GM12892 (cell line): ENCODE results near the gene CENPO.
A peak's percentile ranks its signal among the peaks of the same experiment; 100 is the strongest.

Experiments used
- POLR2A ChIP-seq: IDR thresholded peaks from 2 replicates; pipeline ENCODE4 v1.6.1; 2011; ENCODE audit warnings: low read depth, low read length, control low read depth
- POLR2AphosphoS5 ChIP-seq: IDR thresholded peaks from 2 replicates; pipeline ENCODE4 v1.6.1; 2011; ENCODE audit warnings: low read depth, low read length, control low read depth
- TAF1 ChIP-seq: IDR thresholded peaks from 2 replicates; pipeline ENCODE4 v1.6.1; 2011; ENCODE audit warnings: low read depth, mild to moderate bottlenecking, control low read depth, low read length, borderline replicate concordance

DNA sequence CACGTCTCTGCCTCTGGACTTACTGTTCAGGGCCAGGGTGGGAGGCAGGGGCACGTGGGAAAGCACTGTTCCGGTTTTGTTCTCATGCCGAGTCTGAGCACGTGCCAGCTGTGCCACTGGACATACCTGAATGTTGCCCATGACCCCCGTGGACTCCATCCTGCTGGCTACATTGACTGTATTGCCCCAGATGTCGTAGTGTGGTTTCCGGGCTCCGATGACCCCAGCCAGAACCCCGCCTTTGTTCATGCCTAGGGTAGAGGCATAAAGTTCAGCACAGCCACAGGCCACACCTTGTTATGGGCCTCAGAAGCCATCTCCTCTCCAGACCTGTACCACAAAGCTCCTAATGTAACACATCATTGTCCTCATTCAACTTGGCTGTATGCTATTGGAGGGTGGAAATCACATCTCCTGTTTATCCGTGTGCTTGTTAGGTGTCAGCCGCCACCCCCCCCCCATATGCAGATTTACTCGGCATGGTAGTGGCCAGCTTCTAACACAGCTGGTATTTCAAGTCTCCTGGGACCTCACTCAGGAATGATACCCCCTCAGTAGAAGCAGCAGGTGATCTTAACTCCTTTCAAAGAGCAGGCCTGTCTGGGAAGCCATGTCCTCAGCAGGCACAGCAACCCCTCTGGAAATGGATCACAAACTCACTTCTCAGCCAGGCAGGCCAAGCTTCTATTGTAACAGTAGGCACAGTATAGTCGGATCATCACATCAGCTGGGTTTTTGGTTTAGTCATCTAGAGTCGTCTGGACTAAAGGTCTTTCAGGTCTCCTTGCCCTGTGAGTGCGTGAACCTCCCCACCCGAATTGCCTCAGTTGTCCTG lies 27.6 kb downstream of the CENPO start:
- TF ChIP-seq POLR2AphosphoS5 (peak; percentile 30; the same call in 1 of the 2 replicates), POLR2A (no peak), TAF1 (no peak)
